NCI-H82 (cell line): ENCODE data around the gene RASL10A.

ENCODE experiments used
- DNase-seq: peaks from one replicate; lab custom pipeline; 2025; lab: John Stamatoyannopoulos, UW

Gene RASL10A

GRCh38 chr22:29317827-29318454 lies 2.4 kb upstream of the RASL10A start:
- no peak for DNase-seq

- DNase-seq = no peak
Observed at GRCh38 chr22:29316141-29316828, 788 bp upstream of the RASL10A start.

GRCh38 chr22:29314537-29315285 lies 786 bp downstream of the RASL10A start:
- peak; percentile 29 for DNase-seq

- DNase-seq = peak; percentile 44
Observed at GRCh38 chr22:29313576-29314466, 1.7 kb downstream of the RASL10A start.

- no peak for DNase-seq
Observed at GRCh38 chr22:29313126-29313575, 2.3 kb downstream of the RASL10A start.

- DNase-seq = no peak
Observed at GRCh38 chr22:29312218-29313125, 3.0 kb downstream of the RASL10A start.

GRCh38 chr22:29311464-29312217 lies 3.9 kb downstream of the RASL10A start:
- DNase-seq = no peak

- peak; percentile 54 for DNase-seq
Observed at GRCh38 chr22:29310863-29311339, 4.6 kb downstream of the RASL10A start.

GRCh38 chr22:29310065-29310862 lies 5.2 kb downstream of the RASL10A start:
- no peak for DNase-seq

- no peak for DNase-seq
Observed at GRCh38 chr22:29309332-29310064, 6.0 kb downstream of the RASL10A start.

- DNase-seq = no peak
Observed at GRCh38 chr22:29308791-29309262, 6.7 kb downstream of the RASL10A start.

- DNase-seq = no peak
Observed at GRCh38 chr22:29308148-29308790, 7.2 kb downstream of the RASL10A start.

- DNase-seq = no peak
Observed at GRCh38 chr22:29307596-29308147, 7.8 kb downstream of the RASL10A start.

GRCh38 chr22:29306835-29307595 lies 8.5 kb downstream of the RASL10A start:
- peak; percentile 86 for DNase-seq

GRCh38 chr22:29306175-29306834 lies 9.2 kb downstream of the RASL10A start, which contains the start of gene GAS2L1:
Gene GAS2L1, plus strand, starts transcription at chr22:29306650. Its CDS starts 1,456 bp downstream, at chr22:29308106.
- peak; percentile 84 for DNase-seq

GRCh38 chr22:29305836-29306174 lies 9.7 kb downstream of the RASL10A start:
- DNase-seq = no peak
